Measurements from ENCODE around the gene PPP1R14C.
"Not testable (repeated sequence)": the region's sequence is repeated elsewhere in the genome, so short reads cannot be mapped to it uniquely, and the experiment has no call there.

Gene PPP1R14C

GRCh38 chr6:150220634-150221551 lies 78.0 kb downstream of the PPP1R14C start:
- DNase-seq (ENCODE audit: low read depth): no peak

GRCh38 chr6:150224820-150225219 lies 82.0 kb downstream of the PPP1R14C start:
- no peak for DNase-seq (ENCODE audit: low read depth)

GRCh38 chr6:150227281-150227680 lies 84.4 kb downstream of the PPP1R14C start:
- no peak for DNase-seq (ENCODE audit: low read depth)

GRCh38 chr6:150228072-150228733 lies 85.4 kb downstream of the PPP1R14C start:
- DNase-seq (ENCODE audit: low read depth): no peak

GRCh38 chr6:150229436-150230163 lies 86.8 kb downstream of the PPP1R14C start:
- DNase-seq (ENCODE audit: low read depth): no peak

GRCh38 chr6:150230164-150230561 lies 87.3 kb downstream of the PPP1R14C start:
- no peak for DNase-seq (ENCODE audit: low read depth)

- DNase-seq (ENCODE audit: low read depth): no peak
Measured at GRCh38 chr6:150230832-150231524, 88.1 kb downstream of the PPP1R14C start.

GRCh38 chr6:150231525-150231850 lies 88.6 kb downstream of the PPP1R14C start:
- no peak for DNase-seq (ENCODE audit: low read depth)

- no peak for DNase-seq (ENCODE audit: low read depth)
Measured at GRCh38 chr6:150233843-150234269, 91.0 kb downstream of the PPP1R14C start.

GRCh38 chr6:150235218-150235617 lies 92.4 kb downstream of the PPP1R14C start:
- DNase-seq (ENCODE audit: low read depth): no peak

- no peak for DNase-seq (ENCODE audit: low read depth)
Measured at GRCh38 chr6:150236114-150236513, 93.3 kb downstream of the PPP1R14C start.

- no peak for DNase-seq (ENCODE audit: low read depth)
Measured at GRCh38 chr6:150236544-150236943, 93.7 kb downstream of the PPP1R14C start.

- DNase-seq (ENCODE audit: low read depth): no peak
Measured at GRCh38 chr6:150237626-150238025, 94.8 kb downstream of the PPP1R14C start.

- DNase-seq (ENCODE audit: low read depth): no peak
Measured at GRCh38 chr6:150238336-150238741, 95.5 kb downstream of the PPP1R14C start.

GRCh38 chr6:150238846-150239407 lies 96.1 kb downstream of the PPP1R14C start:
- no peak for DNase-seq (ENCODE audit: low read depth)

- DNase-seq (ENCODE audit: low read depth): not testable (repeated sequence)
Measured at GRCh38 chr6:150241756-150242155, 98.9 kb downstream of the PPP1R14C start.

- DNase-seq (ENCODE audit: low read depth): no peak
Measured at GRCh38 chr6:150243620-150244314, 100.9 kb downstream of the PPP1R14C start.

GRCh38 chr6:150245148-150245935 lies 102.5 kb downstream of the PPP1R14C start:
- DNase-seq (ENCODE audit: low read depth): no peak

GRCh38 chr6:150247803-150248202 lies 105.0 kb downstream of the PPP1R14C start:
- DNase-seq (ENCODE audit: low read depth): no peak

- DNase-seq (ENCODE audit: low read depth): no peak
Measured at GRCh38 chr6:150248300-150248699, 105.5 kb downstream of the PPP1R14C start.

Data from HS-27A (cell line).